ENCODE data around the gene MC3R.

MC3R gene

DNA sequence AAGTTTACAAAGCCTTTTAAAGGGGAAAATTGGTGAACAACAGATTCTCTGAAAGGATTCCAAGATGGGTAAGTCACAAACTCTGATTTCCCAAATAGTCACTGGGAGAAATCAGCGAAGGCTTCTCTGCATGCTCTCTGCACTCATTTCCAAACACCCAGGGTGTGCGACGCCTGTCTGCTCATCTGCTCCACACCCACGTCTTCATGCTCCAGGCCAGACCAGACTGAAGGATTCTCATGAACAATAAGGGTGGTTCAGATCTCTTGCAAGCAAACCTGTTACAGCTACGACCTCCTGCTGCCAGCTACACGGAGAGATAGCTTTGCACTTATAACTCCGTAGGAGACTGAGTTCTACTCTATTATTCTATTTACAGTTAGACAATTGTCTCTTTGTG lies 1.4 kb downstream of the MC3R start:
- no peak for DNase-seq (ENCODE audit: low spot score)

DNA sequence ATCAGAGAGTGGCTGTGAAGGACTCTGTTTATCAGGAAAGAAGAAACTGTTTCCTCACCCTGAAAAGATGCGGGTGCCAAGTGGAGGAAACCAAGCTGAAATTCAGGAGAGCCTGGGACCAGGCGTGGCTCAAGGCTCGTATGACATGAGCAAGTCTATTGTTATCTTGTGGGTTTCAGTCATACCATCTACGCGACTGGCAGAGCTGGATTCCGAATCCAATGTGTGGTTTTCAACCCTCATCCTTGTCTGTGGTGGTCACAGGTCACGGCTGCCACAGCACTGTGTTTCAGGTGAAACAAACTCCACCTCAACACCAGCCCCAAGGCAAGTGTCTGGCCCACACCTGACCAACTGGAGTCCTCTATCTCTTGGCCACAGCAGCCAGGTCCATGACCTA lies 9.1 kb downstream of the MC3R start:
- no peak for DNase-seq (ENCODE audit: low spot score)

DNA sequence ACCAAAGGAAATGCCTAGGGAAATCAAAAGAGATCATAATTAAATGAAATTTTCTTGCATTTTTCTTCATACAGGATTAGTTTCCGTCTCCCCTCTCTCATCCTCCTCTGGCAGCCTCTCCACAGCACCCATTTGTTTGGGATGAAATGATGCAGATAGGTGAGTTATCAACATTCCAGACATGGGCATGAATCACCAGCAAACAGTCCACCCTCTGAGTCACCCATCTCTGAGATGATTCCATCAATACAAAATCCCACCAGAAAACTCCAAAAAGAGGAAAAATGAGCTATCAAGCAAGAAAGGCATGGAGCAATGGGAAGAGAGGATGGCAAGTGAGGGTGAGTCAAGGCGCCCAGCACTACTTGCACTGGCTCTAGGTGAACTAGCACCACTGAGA lies 11.4 kb downstream of the MC3R start:
- DNase-seq (ENCODE audit: low spot score), result no peak

- DNase-seq (ENCODE audit: low spot score), result no peak
Observed at GRCh38 chr20:56268536-56268935, 20.0 kb downstream of the MC3R start.

DNA sequence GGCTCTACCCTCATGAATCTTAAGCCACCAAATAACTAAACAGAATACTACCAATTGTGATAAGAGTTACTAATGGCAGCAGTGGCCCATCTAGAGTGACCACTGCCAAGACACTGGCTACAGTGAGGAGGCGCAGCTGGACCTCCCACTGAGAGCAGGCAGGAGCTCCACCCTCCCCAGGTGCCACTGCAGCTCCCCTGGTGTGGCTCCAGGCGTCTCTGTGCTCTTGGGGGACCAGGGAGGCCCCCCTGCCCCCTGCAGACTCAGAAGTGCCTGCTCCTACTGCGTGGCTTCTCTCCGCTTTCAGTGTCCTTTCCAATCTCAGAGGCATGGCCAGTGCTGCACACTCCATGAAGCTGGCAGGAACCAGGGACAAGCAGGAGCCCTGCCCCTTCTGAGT lies 23.4 kb downstream of the MC3R start:
- no peak for DNase-seq (ENCODE audit: low spot score)

- DNase-seq (ENCODE audit: low spot score), result no peak
Observed at GRCh38 chr20:56273491-56273890, 25.0 kb downstream of the MC3R start.

DNA sequence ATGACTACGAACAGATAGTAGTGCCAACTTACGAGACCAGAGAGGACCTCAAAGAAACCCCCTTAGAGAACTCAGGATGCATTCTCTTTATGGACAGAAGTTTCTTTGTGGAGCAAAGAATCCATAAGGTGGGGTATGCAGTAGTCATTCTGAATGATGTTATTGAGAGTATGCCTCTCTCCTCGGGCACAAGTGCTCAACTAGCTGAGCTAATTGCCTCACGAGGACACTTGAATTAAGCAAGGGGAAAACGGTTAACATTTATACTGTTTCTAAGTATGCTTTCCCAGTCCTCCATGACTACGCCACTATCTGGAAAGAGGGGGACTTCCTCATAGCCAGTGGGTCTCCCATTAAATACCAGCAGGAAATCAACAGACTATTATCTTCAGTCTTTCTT lies 25.6 kb downstream of the MC3R start:
- DNase-seq (ENCODE audit: low spot score), result no peak

GRCh38 chr20:56278196-56278595 lies 29.7 kb downstream of the MC3R start:
- DNase-seq (ENCODE audit: low spot score), result no peak

DNA sequence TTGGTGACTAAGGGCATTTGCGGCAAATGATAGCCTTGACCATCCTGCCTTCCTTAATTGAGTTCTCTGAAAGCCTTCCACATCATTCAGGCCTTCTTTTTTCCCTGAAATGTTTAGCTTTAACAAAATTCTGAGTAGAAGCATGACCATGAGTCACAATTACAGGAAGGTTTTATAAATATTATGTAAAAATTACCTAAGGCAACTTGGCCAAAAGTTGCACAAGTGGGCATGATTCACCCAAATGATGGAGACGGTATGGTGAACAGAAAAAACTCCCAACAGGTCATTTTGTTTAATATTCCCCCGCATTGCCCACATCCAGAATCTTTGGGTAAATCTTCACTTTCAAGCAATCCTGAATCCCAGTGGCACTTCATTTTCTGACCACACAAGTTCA lies 37.0 kb downstream of the MC3R start:
- DNase-seq (ENCODE audit: low spot score), result no peak

- no peak for DNase-seq (ENCODE audit: low spot score)
Observed at GRCh38 chr20:56289652-56290051, 41.1 kb downstream of the MC3R start.

DNA sequence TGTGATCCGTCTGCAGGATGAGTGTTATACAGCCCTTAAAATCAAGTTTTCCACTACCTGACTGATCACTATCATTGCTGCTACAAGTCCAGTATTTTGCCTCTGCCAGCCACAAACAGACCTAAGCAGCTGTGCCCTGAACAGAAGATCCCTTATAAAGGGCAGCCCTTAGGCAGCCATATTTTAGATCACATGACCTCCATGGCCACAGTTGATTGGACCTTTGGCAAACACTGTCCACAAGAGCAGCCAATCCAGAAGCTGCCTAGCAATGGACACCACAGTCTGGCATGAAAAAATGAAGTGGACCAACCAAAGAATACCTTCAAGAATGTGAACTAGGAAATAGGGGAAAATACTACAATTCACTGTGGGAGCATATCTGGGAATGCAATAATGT lies 50.8 kb downstream of the MC3R start:
- DNase-seq (ENCODE audit: low spot score), result no peak
